ENCODE data around the gene SMURF1.
A peak's percentile ranks its signal among the peaks of the same experiment; 100 is the strongest.

SMURF1 gene

GRCh38 chr7:99141841-99142726 is 1.8 kb downstream of the SMURF1 start:
- DNase-seq, result peak in 48 of 58 donors; percentile 10 to 78 (median 46)

- DNase-seq, result no peak
Measured at GRCh38 chr7:99141334-99141733, 2.6 kb downstream of the SMURF1 start.

- no peak for DNase-seq
Measured at GRCh38 chr7:99140813-99141212, 3.1 kb downstream of the SMURF1 start.

GRCh38 chr7:99139036-99139435 is 4.9 kb downstream of the SMURF1 start:
- no peak for DNase-seq

GRCh38 chr7:99137411-99138180 is 6.3 kb downstream of the SMURF1 start:
- peak in 9 of 58 donors; percentile 11 to 56 (median 22) for DNase-seq

GRCh38 chr7:99135938-99136337 is 8.0 kb downstream of the SMURF1 start:
- no peak for DNase-seq

GRCh38 chr7:99133766-99134564 is 9.9 kb downstream of the SMURF1 start:
- DNase-seq, result no peak

- no peak for DNase-seq
Measured at GRCh38 chr7:99132595-99133321, 11.2 kb downstream of the SMURF1 start.

- DNase-seq, result no peak
Measured at GRCh38 chr7:99131290-99131689, 12.6 kb downstream of the SMURF1 start.

- DNase-seq, result no peak
Measured at GRCh38 chr7:99129536-99129935, 14.4 kb downstream of the SMURF1 start.

GRCh38 chr7:99129001-99129400 is 14.9 kb downstream of the SMURF1 start:
- DNase-seq, result no peak

- no peak for DNase-seq
Measured at GRCh38 chr7:99128076-99128950, 15.6 kb downstream of the SMURF1 start.

- no peak for DNase-seq
Measured at GRCh38 chr7:99127636-99128035, 16.3 kb downstream of the SMURF1 start.

GRCh38 chr7:99126921-99127553 is 16.9 kb downstream of the SMURF1 start:
- DNase-seq, result peak in 2 of 58 donors; percentile 26 to 29

GRCh38 chr7:99125505-99125865 is 18.4 kb downstream of the SMURF1 start:
- DNase-seq, result no peak

GRCh38 chr7:99124751-99125504 is 19.0 kb downstream of the SMURF1 start:
- DNase-seq, result no peak

GRCh38 chr7:99124236-99124635 is 19.7 kb downstream of the SMURF1 start:
- no peak for DNase-seq

- DNase-seq, result no peak
Measured at GRCh38 chr7:99123571-99124033, 20.3 kb downstream of the SMURF1 start.

Measured in anterior cingulate cortex (tissue), 58 donors.